ENCODE results near the gene NEU1. TPM values are rescaled to one million over a fixed set of nuclear protein-coding genes. Genes with fewer than 3 reads are reported as not detected.

Gene NEU1
- total RNA-seq, 1 donor from 2014 or later: 46.9 TPM

DNA sequence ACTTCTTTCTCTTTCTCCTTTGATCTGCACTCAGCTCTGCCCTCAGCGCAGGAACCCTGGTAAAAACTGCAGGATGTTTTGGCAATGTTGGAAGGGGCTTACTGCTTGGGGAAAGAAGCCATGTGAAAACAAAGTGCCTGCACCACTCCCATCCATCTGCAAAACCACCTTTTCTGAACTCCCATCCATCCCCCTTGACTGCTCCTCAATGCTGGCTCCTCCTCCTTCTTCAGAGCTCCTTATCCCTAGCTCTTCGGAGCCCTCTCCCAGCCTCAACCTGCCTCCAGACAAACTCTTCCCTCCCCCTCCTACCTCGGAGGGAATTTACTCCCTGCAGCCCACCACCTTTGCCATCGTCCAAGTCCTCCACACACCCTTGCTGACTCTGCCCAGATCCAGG lies 43.5 kb upstream of the NEU1 start:
- Mint-ChIP-seq H3K36me3 (no peaks in the 10 kb centered on the region), H3K27ac (no peak overlapping the region), H3K4me3 (peak overlapping the region; percentile 20), H3K9me3 (no peaks in the 10 kb centered on the region), H3K4me1 (ENCODE audit: unreplicated experiment) (peaks cover 15% of the 10 kb centered on the region), H3K27me3 (no peaks in the 10 kb centered on the region)
- TF ChIP-seq, protein P1, sequence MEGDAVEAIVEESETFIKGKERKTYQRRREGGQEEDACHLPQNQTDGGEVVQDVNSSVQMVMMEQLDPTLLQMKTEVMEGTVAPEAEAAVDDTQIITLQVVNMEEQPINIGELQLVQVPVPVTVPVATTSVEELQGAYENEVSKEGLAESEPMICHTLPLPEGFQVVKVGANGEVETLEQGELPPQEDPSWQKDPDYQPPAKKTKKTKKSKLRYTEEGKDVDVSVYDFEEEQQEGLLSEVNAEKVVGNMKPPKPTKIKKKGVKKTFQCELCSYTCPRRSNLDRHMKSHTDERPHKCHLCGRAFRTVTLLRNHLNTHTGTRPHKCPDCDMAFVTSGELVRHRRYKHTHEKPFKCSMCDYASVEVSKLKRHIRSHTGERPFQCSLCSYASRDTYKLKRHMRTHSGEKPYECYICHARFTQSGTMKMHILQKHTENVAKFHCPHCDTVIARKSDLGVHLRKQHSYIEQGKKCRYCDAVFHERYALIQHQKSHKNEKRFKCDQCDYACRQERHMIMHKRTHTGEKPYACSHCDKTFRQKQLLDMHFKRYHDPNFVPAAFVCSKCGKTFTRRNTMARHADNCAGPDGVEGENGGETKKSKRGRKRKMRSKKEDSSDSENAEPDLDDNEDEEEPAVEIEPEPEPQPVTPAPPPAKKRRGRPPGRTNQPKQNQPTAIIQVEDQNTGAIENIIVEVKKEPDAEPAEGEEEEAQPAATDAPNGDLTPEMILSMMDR (conservative IDR thresholded peaks at IDR 0.05): no peak
- no peak for DNase-seq (ENCODE audit: extremely low spot score, unreplicated experiment)

DNA sequence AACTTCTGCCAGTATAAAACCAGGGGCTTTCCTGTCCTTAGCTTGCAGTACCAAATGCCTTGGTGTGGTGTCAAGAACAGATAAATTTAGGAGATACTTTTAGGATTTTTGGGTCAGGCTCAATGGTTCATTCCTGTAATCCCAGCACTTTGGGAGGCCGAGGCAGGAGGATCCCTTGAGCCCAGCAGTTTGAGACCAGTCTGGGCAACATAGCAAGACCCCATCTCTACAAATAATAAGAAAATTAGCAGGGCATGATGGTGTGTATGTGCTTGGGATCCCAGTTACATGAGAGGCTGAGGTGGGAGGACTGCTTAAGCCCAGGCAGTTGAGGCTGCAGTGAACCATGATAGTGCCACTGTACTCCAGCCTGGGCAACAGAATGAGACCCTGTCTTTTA lies 42.4 kb upstream of the NEU1 start:
- TF ChIP-seq, protein P1 (conservative IDR thresholded peaks at IDR 0.05): no peak
- no peak for DNase-seq (ENCODE audit: extremely low spot score, unreplicated experiment)
- no peak overlapping the region for H3K27ac Mint-ChIP-seq
- H3K9me3 Mint-ChIP-seq: no peaks in the 10 kb centered on the region
- H3K4me3 Mint-ChIP-seq: no peak overlapping the region
- no peaks in the 10 kb centered on the region for H3K27me3 Mint-ChIP-seq
- no peaks in the 10 kb centered on the region for H3K36me3 Mint-ChIP-seq
- H3K4me1 Mint-ChIP-seq (ENCODE audit: unreplicated experiment): peaks cover 15% of the 10 kb centered on the region

DNA sequence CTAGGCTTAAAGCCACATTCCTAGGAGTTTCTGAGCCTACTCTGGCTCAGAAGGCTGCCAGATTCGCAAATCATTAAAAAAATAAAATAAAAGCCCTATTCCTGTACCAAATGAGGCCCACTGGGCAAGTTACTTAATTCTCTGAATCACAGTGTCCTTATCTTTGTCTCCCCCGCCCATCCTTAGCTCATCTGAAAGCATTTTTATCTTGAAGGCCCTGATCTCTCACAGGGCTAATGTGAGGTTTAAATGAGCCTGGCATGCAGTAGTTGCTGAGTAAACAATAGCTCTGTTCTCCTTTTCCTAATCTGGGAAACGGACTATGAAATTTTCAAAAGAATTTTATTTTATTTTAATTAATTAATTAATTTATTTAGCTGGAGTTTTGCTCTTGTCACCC lies 41.3 kb upstream of the NEU1 start:
- no peaks in the 10 kb centered on the region for H3K36me3 Mint-ChIP-seq
- peak overlapping the region; percentile 39 for H3K4me3 Mint-ChIP-seq
- no peak for DNase-seq (ENCODE audit: extremely low spot score, unreplicated experiment)
- TF ChIP-seq, protein P1 (conservative IDR thresholded peaks at IDR 0.05): no peak
- H3K9me3 Mint-ChIP-seq: no peaks in the 10 kb centered on the region
- no peaks in the 10 kb centered on the region for H3K27me3 Mint-ChIP-seq
- H3K27ac Mint-ChIP-seq: no peak overlapping the region
- H3K4me1 Mint-ChIP-seq (ENCODE audit: unreplicated experiment): peaks cover 23% of the 10 kb centered on the region

DNA sequence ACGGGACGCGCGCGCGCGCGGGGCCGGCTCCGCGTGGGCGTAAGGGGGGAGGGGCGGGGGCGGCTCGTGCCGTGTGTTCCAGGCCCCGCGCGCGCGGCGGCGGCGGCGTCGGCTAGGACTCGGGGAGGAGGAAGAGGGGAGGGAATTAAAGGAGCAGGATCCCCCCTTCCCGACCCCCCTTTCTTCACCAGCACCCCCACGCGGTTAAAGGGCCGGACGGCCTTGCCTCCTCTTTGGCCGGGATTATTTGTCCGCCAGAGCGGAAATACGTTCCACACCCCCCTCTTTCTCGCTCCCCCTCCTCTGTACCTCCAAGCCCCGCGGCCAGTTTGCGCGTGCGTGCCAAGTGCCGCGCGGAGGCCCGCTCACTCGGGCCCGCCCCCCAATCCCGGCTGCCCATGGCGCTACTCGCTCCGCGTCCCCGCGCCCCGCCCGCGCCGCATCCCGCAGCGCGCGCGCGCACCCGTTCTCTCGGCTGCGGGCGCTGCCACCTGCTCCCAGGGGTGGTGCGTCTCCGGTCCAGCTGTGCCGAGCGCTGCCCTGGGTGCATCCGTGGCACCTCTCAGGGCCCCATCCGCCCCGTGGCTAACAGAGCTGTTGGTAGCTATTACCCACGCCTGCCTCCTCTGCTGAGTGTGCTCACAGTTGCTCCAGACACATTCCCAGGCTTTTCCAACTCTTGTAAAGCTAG lies 39.5 kb upstream of the NEU1 start, which contains the start of gene ZBTB12:
ZBTB12 (minus strand) TSS at position 134 of the 691 bp plus-strand sequence. CDS start 781 bp downstream, outside the sequence.
- DNase-seq (ENCODE audit: extremely low spot score, unreplicated experiment): peak; percentile 97

DNA sequence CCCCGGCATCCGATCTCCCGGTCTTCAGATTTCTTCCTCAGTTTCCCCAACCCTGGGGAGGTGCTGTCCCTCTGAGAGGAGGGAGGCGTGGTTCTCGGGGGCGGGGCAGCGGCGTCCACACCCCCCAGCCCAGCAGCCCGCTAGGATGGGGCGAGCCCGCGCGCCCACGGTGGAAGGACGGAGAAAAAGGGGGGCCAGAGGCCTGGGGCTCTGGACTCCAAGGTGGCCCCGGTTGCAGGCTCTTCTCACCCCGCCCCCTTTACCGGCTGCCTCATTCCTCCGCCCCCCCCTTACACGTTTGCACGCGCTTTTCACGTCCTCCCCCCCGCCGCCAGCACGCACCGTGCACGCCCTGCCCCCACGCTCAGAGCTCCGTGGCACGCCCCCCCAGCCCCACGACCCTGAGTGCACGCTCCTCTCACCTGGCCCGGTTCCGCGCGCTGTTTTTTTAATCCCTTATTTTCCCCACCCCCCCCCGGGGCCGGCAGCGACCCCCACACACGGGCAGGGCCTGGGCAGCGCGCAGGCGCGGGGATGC lies 38.9 kb upstream of the NEU1 start:
- Mint-ChIP-seq H3K4me3 (peak overlapping the region; percentile 78), H3K27ac (no peak overlapping the region), H3K9me3 (no peaks in the 10 kb centered on the region), H3K36me3 (no peaks in the 10 kb centered on the region), H3K27me3 (no peaks in the 10 kb centered on the region), H3K4me1 (ENCODE audit: unreplicated experiment) (peaks cover 21% of the 10 kb centered on the region)
- DNase-seq (ENCODE audit: extremely low spot score, unreplicated experiment): no peak
- TF ChIP-seq, protein P1 (conservative IDR thresholded peaks at IDR 0.05): no peak

More for the DNA sequence above, 39.5 kb upstream of the NEU1 start, which contains the start of gene ZBTB12:
- peak within 1 kb of the TSS; percentile 80 for H3K27ac Mint-ChIP-seq
- H3K4me1 Mint-ChIP-seq (ENCODE audit: unreplicated experiment): peaks cover 23% of the 10 kb centered on the region
- TF ChIP-seq, protein P1 (conservative IDR thresholded peaks at IDR 0.05): no peak
- H3K36me3 Mint-ChIP-seq: no peaks in the 10 kb centered on the region
- H3K4me3 Mint-ChIP-seq: peak within 1 kb of the TSS; percentile 89
- H3K9me3 Mint-ChIP-seq: no peaks in the 10 kb centered on the region
- no peaks in the 10 kb centered on the region for H3K27me3 Mint-ChIP-seq

Data from type B pancreatic cell (in vitro differentiated cells).